Ishikawa (cell line): Measurements from ENCODE around the gene BID.

Experiments
- CREB1 ChIP-seq: IDR thresholded peaks from 2 replicates; pipeline ENCODE4 v1.6.1; 2012; ENCODE audit warnings: low read depth
- EP300 ChIP-seq: IDR thresholded peaks from 2 replicates; pipeline ENCODE4 v1.6.1; 2012; ENCODE audit warnings: borderline replicate concordance
- FOXM1 ChIP-seq: IDR thresholded peaks from 2 replicates; pipeline ENCODE4 v1.6.1; 2012; ENCODE audit warnings: low read depth, borderline replicate concordance
- NFIC ChIP-seq: IDR thresholded peaks from 2 replicates; pipeline ENCODE4 v1.6.1; 2012
- RAD21 ChIP-seq: IDR thresholded peaks from 2 replicates; pipeline ENCODE4 v1.6.1; 2012; ENCODE audit warnings: low read depth
- REST ChIP-seq: IDR thresholded peaks from 2 replicates; pipeline ENCODE4 v1.6.1; 2012; ENCODE audit warnings: low read depth, mild to moderate bottlenecking
- TAF1 ChIP-seq: IDR thresholded peaks from 2 replicates; pipeline ENCODE4 v1.6.1; 2012; ENCODE audit warnings: low read depth, mild to moderate bottlenecking
- TCF12 ChIP-seq: IDR thresholded peaks from 2 replicates; pipeline ENCODE4 v1.6.1; 2012; ENCODE audit warnings: low read depth
- TEAD4 ChIP-seq: IDR thresholded peaks from 2 replicates; pipeline ENCODE4 v1.6.1; 2012
- USF1 ChIP-seq: IDR thresholded peaks from 2 replicates; pipeline ENCODE4 v1.6.1; 2012
- YY1 ChIP-seq: IDR thresholded peaks from 2 replicates; pipeline ENCODE4 v1.6.1; 2012; ENCODE audit warnings: low read depth
- ZBTB7A ChIP-seq: IDR thresholded peaks from 2 replicates; pipeline ENCODE4 v1.6.1; 2012; ENCODE audit warnings: low read depth
- TF ChIP-seq, protein P1 (sequence below): IDR thresholded peaks from 2 replicates; pipeline ENCODE4 v1.6.1; 2012

GRCh38 chr22:17695986-17696385, 78.3 kb downstream of the BID start:
- TF ChIP-seq RAD21 (no peak), ZBTB7A (no peak), TEAD4 (no peak), NFIC (no peak), CREB1 (no peak), YY1 (no peak), EP300 (no peak), TAF1 (no peak), FOXM1 (no peak), REST (no peak), TCF12 (no peak), USF1 (no peak)
- TF ChIP-seq, protein P1, sequence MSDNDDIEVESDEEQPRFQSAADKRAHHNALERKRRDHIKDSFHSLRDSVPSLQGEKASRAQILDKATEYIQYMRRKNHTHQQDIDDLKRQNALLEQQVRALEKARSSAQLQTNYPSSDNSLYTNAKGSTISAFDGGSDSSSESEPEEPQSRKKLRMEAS = no peak
